Ectodermal cell (in vitro differentiated cells): Measurements from ENCODE around the gene INSIG1.

Source experiments
- H3K27ac ChIP-seq: 2 replicates; pipeline ENCODE4 v1.7.0; 2013; ENCODE audit warnings: mild to moderate bottlenecking, low read depth, low read length; ENCODE audit not compliant: insufficient read depth, poor library complexity, severe bottlenecking
- H3K27me3 ChIP-seq: 2 replicates; pipeline ENCODE4 v1.7.0; 2013; ENCODE audit warnings: mild to moderate bottlenecking, low read length; ENCODE audit not compliant: insufficient read depth, control insufficient read depth, poor library complexity, severe bottlenecking
- H3K36me3 ChIP-seq: one replicate; pipeline ENCODE4 v1.7.0; 2013; ENCODE audit warnings: low read length; ENCODE audit not compliant: control insufficient read depth, insufficient read depth
- H3K4me1 ChIP-seq: one replicate; pipeline ENCODE4 v1.7.0; 2013; ENCODE audit warnings: low read length; ENCODE audit not compliant: control insufficient read depth, insufficient read depth
- H3K4me3 ChIP-seq: 2 replicates; pipeline ENCODE4 v1.7.0; 2013; ENCODE audit warnings: low read depth, low read length, control low read depth; ENCODE audit not compliant: insufficient read depth
- H3K9me3 ChIP-seq: 2 replicates; pipeline ENCODE4 v1.7.0; 2013; ENCODE audit warnings: mild to moderate bottlenecking, low read length, moderate library complexity; ENCODE audit not compliant: control insufficient read depth
- WGBS, 2 experiments: methylation state at CpG; one replicate each; pipeline ENCODE4 v1.1.7; 2013; ENCODE audit warnings: missing lambda C conversion rate in 2 of 2; 5-methylcytosine and 5-hydroxymethylcytosine counted together

Gene INSIG1

DNA sequence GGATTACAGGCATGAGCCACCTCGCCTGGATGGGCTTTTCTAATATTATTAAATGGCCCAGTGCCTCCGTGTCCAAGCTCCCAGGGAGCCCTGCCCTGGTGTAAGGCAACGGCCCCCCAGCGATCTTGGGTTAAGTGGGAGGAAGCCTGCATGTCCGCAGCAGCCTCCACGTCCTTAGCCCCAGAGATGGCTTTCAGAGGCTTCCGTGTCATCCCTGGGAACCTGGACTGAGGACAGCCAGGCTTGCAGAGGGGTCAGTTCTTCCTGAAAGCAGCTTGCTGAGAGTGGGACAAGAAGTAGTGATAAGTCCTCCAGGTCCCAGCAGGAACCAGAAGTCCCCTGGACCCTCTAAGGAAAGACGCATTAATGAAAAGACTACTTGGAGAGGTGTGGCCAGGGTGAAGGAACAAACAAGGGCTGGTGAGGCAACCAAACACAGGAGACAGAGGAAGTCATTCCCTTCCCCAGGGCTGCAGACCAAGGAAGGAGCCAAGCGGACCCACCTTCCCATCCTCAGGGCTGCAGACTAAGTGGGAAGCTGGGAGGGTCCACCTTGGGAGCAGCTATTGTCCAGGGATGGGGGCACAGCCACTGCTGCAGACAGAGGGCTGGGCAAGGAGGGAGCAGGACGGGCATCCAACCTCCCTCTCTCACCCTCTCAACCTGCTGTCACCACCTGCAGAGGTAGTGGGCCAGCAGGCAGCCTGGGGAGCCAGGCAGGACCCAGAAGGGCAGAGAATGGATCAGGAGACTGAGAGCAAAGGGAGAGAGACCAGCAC lies 13.0 kb upstream of the INSIG1 start:
- H3K4me3 ChIP-seq = no peak overlapping the region
- H3K9me3 ChIP-seq = no peaks in the 10 kb centered on the region
- 89 to 91% methylated on average over 10 of the region's 10 CpGs for WGBS, 2 experiments
- no peaks in the 10 kb centered on the region for H3K27me3 ChIP-seq
- no peak overlapping the region for H3K27ac ChIP-seq
- H3K4me1 ChIP-seq = peaks cover 4% of the 10 kb centered on the region
- no peaks in the 10 kb centered on the region for H3K36me3 ChIP-seq

DNA sequence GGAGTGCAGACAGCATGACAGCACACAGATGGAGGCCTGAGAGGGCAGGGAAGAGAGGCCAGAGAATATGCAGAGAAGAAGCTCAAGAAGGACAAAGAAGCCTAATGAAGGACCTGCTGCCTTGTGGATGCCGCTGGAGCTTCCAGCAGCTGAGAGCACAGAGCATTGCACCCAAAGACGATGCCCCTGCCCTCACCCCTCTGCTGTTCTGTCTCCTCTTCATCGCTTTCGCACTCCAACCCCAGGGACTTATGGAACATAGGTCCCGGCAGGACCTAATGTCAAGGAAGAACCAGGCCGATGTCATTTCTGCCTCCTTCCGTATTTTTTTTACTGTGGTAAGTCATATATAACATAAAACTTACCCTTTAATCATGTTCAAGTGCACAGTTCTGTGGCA lies 12.3 kb upstream of the INSIG1 start:
- Histone ChIP-seq H3K4me1 (peaks cover 4% of the 10 kb centered on the region), H3K27me3 (no peaks in the 10 kb centered on the region), H3K9me3 (no peaks in the 10 kb centered on the region), H3K4me3 (no peak overlapping the region), H3K27ac (no peak overlapping the region), H3K36me3 (no peaks in the 10 kb centered on the region)
- WGBS, 2 experiments = 91 to 94% methylated on average over 7 of the region's 7 CpGs

DNA sequence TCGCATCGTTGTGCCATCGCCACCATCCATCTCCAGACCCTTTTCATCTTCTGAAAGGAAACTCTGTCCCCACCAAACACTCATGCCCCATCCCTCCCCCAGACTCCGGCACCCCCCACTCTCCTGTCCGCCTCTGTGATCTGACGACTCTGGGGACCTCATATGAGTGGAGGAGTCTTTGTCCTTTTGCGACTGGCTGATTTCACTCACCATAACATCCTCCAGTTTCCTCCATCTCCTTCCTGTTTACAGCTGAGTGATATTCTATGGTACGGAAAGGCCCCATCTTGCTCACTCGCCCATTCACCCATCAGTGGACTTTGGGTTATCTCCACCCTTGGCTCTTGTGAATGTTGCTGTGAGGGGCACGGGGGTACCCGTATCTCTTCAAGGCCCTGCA lies 11.8 kb upstream of the INSIG1 start:
- H3K36me3 ChIP-seq = no peaks in the 10 kb centered on the region
- H3K27ac ChIP-seq = no peak overlapping the region
- no peaks in the 10 kb centered on the region for H3K27me3 ChIP-seq
- 81 to 87% methylated on average over 9 to 11 of the region's 11 CpGs for whole genome bisulfite sequencing, 2 experiments
- peaks cover under 1% of the 10 kb centered on the region for H3K4me1 ChIP-seq
- no peak overlapping the region for H3K4me3 ChIP-seq
- no peaks in the 10 kb centered on the region for H3K9me3 ChIP-seq

DNA sequence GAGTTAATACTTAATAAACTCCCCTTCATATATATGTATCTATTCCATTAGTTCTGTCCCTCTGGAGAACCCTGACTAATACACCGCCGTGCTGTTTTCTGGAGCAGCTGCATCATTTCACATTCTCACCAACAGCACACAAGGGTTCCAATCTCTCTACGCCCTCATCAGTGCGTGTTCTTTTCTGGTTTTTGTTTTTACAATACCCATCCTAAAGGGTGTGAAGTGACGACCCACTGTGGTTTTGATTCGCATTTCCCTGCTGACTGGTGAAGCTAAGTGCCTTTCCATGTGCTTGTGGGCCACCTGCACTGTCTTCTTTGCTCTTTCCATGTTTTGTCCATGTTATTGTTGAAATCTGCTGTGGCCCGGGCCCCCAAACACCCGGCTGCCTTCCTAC lies 11.0 kb upstream of the INSIG1 start:
- WGBS, 2 experiments = 93% methylated on average over 8 of the region's 8 CpGs
- no peaks in the 10 kb centered on the region for H3K36me3 ChIP-seq

DNA sequence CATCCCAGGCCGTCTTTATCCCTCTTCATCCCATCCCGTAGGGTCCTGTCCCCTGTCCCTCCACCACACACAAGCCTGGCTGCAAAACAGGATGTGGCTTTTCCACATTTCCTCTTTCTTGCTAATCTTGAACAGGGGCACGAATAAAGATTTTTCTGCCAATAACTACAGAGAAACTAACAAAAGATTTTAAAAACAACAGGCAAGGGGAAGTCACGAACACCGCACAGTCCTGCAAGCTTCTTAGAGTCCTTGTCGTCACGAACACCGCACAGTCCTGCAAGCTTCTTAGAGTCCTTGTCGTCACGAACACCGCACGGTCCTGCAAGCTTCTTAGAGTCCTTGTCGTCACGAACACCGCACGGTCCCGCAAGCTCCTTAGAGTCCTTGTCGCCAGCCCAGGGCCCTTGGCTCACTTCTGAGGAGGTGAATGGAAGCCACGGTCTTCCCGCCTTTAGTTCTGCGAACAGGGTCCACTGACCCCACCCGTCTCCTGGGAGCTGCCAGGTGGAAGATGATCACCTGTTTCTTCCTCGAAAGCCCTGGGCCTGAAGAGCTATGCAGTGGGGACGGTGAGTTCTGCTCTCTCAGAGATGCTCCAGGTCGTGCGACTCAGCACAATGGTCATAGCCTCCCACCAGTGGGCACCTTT lies 10.3 kb upstream of the INSIG1 start:
- no peaks in the 10 kb centered on the region for H3K9me3 ChIP-seq
- 93 to 96% methylated on average over 26 of the region's 26 CpGs for WGBS, 2 experiments

More for the DNA sequence above, 11.0 kb upstream of the INSIG1 start:
- H3K27me3 ChIP-seq = no peaks in the 10 kb centered on the region
- H3K4me3 ChIP-seq = no peak overlapping the region
- no peaks in the 10 kb centered on the region for H3K4me1 ChIP-seq
- H3K27ac ChIP-seq = no peak overlapping the region
- H3K9me3 ChIP-seq = no peaks in the 10 kb centered on the region

DNA sequence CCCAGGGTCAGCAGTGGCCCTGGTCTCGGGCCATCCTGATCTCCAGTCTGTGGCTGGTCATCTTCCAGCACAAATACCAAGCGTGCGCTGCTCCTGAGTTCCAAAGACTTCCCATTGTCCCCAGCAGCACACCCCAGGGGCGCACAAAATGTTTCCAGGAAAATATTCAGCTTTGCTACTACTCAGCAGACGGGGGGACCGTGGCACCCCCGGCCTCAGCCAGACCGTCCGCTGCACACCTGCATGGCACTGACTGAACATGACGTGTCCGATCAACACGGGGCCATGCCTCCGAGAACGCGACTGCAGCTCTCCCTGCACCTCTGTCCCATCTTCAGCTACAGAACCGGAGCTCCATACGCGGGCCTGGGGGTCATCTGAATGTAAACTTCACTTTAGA lies 9.6 kb upstream of the INSIG1 start:
- Histone ChIP-seq H3K27me3 (no peaks in the 10 kb centered on the region), H3K9me3 (no peaks in the 10 kb centered on the region), H3K4me3 (no peak overlapping the region)

More for the DNA sequence above, 10.3 kb upstream of the INSIG1 start:
- Histone ChIP-seq H3K27me3 (no peaks in the 10 kb centered on the region), H3K4me1 (no peaks in the 10 kb centered on the region), H3K36me3 (no peaks in the 10 kb centered on the region), H3K4me3 (no peak overlapping the region), H3K27ac (no peak overlapping the region)

DNA sequence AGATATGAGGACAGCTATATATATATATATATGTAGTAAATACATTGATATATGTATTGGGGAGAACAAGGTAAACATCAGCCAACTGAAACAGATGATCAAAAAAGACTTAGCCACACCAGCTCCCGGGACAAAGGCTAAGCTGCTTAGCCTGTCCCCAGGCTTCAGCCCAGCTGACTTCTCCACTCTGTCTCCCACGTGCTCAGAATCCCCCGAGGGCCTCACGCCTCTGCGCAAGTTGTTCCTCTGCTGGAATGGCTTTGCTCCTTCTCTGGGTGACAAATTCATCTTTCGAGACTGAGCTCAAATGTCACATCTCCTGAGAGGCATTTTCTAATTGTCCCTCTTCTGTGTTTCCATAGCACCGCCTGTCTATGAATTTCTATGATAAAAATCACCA lies 8.6 kb upstream of the INSIG1 start:
- H3K4me1 ChIP-seq = no peaks in the 10 kb centered on the region
- no peaks in the 10 kb centered on the region for H3K36me3 ChIP-seq
- 79 to 83% methylated on average over 7 of the region's 7 CpGs for WGBS, 2 experiments
- no peak overlapping the region for H3K4me3 ChIP-seq
- no peak overlapping the region for H3K27ac ChIP-seq
- H3K9me3 ChIP-seq = no peaks in the 10 kb centered on the region
- H3K27me3 ChIP-seq = no peaks in the 10 kb centered on the region

More for the DNA sequence above, 9.6 kb upstream of the INSIG1 start:
- WGBS, 2 experiments = 95 to 97% methylated on average over 18 of the region's 18 CpGs
- Histone ChIP-seq H3K27ac (no peak overlapping the region), H3K4me1 (no peaks in the 10 kb centered on the region), H3K36me3 (no peaks in the 10 kb centered on the region)

DNA sequence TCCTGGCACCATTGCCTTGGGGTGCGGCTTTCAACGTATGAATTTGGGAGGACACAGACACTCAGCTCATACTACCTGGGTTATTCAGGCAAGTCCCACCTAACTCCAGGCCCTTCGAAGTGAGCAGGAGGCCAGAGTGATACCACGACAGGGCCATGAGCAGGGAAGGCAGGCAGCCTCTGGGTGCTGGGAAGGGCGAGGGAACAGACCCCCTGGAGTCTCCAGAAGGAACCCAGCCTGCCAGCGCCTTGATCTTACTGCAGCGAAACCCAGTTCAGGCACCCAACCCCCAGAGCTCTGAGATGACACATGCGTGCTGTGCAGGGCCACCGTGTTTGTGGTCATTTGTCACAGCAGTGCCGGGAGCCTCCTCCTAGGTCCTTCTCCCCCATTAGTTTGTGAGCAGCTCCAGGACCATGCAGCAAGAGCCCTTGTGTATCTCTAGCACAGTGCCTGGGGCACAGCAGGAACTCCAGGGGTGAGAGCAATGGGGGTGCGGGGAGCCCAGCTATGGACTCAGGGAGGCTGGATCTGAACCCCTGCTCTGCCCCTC lies 7.7 kb upstream of the INSIG1 start:
- H3K4me1 ChIP-seq = no peaks in the 10 kb centered on the region
- H3K27me3 ChIP-seq = no peaks in the 10 kb centered on the region
- 89 to 90% methylated on average over 11 of the region's 11 CpGs for WGBS, 2 experiments
- no peak overlapping the region for H3K27ac ChIP-seq
- H3K9me3 ChIP-seq = no peaks in the 10 kb centered on the region
- no peaks in the 10 kb centered on the region for H3K36me3 ChIP-seq
- no peak overlapping the region for H3K4me3 ChIP-seq

DNA sequence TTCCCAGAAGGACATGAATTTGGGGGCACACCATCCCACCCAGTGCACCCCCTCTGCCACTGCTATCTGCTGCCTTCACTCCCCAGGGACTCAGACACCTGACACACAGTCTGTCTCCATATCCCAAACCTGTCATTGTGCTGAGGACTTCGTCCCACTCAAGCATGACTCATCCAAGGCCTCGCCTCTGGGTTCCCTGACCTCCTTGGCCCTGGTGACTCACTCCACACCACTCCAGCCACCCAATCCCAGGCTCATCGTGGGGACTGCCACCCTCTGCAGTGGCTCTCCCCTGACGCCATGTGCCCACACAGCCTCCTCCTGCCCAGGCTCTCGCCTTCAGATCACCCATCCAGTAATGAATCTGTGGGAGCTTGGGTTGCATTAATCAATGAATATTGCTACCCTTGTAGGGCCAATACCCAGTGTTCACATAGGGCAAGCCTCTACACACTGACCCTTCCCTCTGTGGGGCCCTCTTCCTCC lies 6.6 kb upstream of the INSIG1 start:
- H3K4me1 ChIP-seq = peaks cover under 1% of the 10 kb centered on the region
- no peak overlapping the region for H3K27ac ChIP-seq
- no peaks in the 10 kb centered on the region for H3K9me3 ChIP-seq
- H3K27me3 ChIP-seq = no peaks in the 10 kb centered on the region
- 90 to 92% methylated on average over 5 of the region's 5 CpGs for WGBS, 2 experiments
- H3K36me3 ChIP-seq = no peaks in the 10 kb centered on the region
- no peak overlapping the region for H3K4me3 ChIP-seq

DNA sequence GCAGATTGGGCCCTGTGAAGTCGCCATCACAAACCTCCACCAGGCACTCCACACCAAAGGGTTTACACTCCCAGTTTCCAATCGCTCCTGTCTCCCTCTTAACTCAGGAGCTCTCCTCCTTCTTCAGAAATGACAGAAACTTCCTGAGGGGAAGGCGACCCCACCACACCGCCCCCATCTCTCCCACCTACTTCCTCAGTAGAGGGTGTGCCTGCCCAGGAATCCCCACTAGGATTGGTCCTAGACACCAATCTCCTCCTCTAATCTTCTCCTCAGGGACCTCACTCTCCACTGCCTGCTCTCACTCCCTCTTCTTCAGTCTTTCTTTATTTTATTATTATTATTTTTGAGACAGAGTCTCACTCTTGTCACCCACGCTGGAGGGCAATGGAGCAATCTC lies 5.9 kb upstream of the INSIG1 start:
- Histone ChIP-seq H3K4me1 (peaks cover 6% of the 10 kb centered on the region), H3K9me3 (no peaks in the 10 kb centered on the region), H3K36me3 (no peaks in the 10 kb centered on the region), H3K4me3 (no peak overlapping the region), H3K27ac (no peak overlapping the region), H3K27me3 (no peaks in the 10 kb centered on the region)
- WGBS, 2 experiments = 82 to 87% methylated on average over 5 of the region's 5 CpGs
